Measurements from ENCODE around the gene SPIB.

The SPIB gene

GRCh38 chr19:50418176-50419021 lies at the start of gene SPIB:
TSS of gene SPIB (plus strand) at chr19:50418938. CDS start at chr19:50418963, 25 bp downstream.
- in situ Hi-C loops (cut with HindIII; ENCODE audit: low sequenced_read_pairs): no loop called here

GRCh38 chr19:50371914-50372475 lies 46.7 kb upstream of the SPIB start:
- in situ Hi-C loops (cut with HindIII; ENCODE audit: low sequenced_read_pairs): no loop called here

- in situ Hi-C loops (cut with HindIII; ENCODE audit: low sequenced_read_pairs): no loop called here
These were observed 42.3 kb upstream of the SPIB start, which contains the start of gene NR1H2 for GRCh38 chr19:50376166-50377050. TSS of gene NR1H2 (plus strand) at chr19:50376457. CDS start at chr19:50377606, 1,149 bp downstream.

- in situ Hi-C loops (cut with HindIII; ENCODE audit: low sequenced_read_pairs): no loop called here
These were observed 41.7 kb upstream of the SPIB start for GRCh38 chr19:50377051-50377461.

- in situ Hi-C loops (cut with HindIII; ENCODE audit: low sequenced_read_pairs): no loop called here
These were observed 41.2 kb upstream of the SPIB start for GRCh38 chr19:50377517-50377916.

- in situ Hi-C loops (cut with HindIII; ENCODE audit: low sequenced_read_pairs): no loop called here
These were observed 40.4 kb upstream of the SPIB start for GRCh38 chr19:50378169-50378862.

- in situ Hi-C loops (cut with HindIII; ENCODE audit: low sequenced_read_pairs): no loop called here
These were observed 39.9 kb upstream of the SPIB start for GRCh38 chr19:50378863-50379236.

- in situ Hi-C loops (cut with HindIII; ENCODE audit: low sequenced_read_pairs): no loop called here
These were observed 39.1 kb upstream of the SPIB start for GRCh38 chr19:50379602-50380001.

GRCh38 chr19:50380137-50380536 lies 38.6 kb upstream of the SPIB start:
- in situ Hi-C loops (cut with HindIII; ENCODE audit: low sequenced_read_pairs): no loop called here

GRCh38 chr19:50380751-50381151 lies 38.0 kb upstream of the SPIB start:
- in situ Hi-C loops (cut with HindIII; ENCODE audit: low sequenced_read_pairs): no loop called here

GRCh38 chr19:50381881-50382729 lies 36.6 kb upstream of the SPIB start:
- in situ Hi-C loops (cut with HindIII; ENCODE audit: low sequenced_read_pairs): no loop called here

GRCh38 chr19:50383001-50383851 lies 35.5 kb upstream of the SPIB start:
- in situ Hi-C loops (cut with HindIII; ENCODE audit: low sequenced_read_pairs): no loop called here

GRCh38 chr19:50383852-50384684 lies 34.7 kb upstream of the SPIB start, which contains the start of gene POLD1:
TSS of gene POLD1 (plus strand) at chr19:50384347. CDS start at chr19:50398852, 14,505 bp downstream.
- in situ Hi-C loops (cut with HindIII; ENCODE audit: low sequenced_read_pairs): no loop called here

- in situ Hi-C loops (cut with HindIII; ENCODE audit: low sequenced_read_pairs): no loop called here
These were observed 33.8 kb upstream of the SPIB start for GRCh38 chr19:50384685-50385535.

GRCh38 chr19:50387176-50387867 lies 31.4 kb upstream of the SPIB start:
- in situ Hi-C loops (cut with HindIII; ENCODE audit: low sequenced_read_pairs): no loop called here

GRCh38 chr19:50387868-50388245 lies 30.9 kb upstream of the SPIB start:
- in situ Hi-C loops (cut with HindIII; ENCODE audit: low sequenced_read_pairs): no loop called here
